Cardiac septum (tissue), 1 donor: ENCODE measurements around the gene CTAG1B. TPM values are rescaled to one million over a fixed set of nuclear protein-coding genes. Genes with fewer than 3 reads are reported as not detected.
"Not testable (repeated sequence)": the region's sequence is repeated elsewhere in the genome, so short reads cannot be mapped to it uniquely, and the experiment has no call there.

Experiments used
- DNase-seq: peaks from one replicate; pipeline ENCODE4 v3.0.0-alpha.2; 2020; ENCODE audit warnings: low spot score
- intact Hi-C: fragments of 100-400 bp; cut with DNase I; formaldehyde crosslinking; loops from one replicate; pipeline ENCODE4 v1.14.0; 2022
- total RNA-seq: library from RNA; stranded (reverse); fragmentation: NEBNext Ultra II Directional; extraction: Animal tissue kit (Norgen Biotek cat#: 25700); gene quantifications from one replicate; pipeline ENCODE4 v1.2.1, GENCODE V29; 2021
- donor health status: DM: no; HTN: no; CAD: no.

Gene CTAG1B
- total RNA-seq, 1 donor from 2014 or later, result not detected

DNA sequence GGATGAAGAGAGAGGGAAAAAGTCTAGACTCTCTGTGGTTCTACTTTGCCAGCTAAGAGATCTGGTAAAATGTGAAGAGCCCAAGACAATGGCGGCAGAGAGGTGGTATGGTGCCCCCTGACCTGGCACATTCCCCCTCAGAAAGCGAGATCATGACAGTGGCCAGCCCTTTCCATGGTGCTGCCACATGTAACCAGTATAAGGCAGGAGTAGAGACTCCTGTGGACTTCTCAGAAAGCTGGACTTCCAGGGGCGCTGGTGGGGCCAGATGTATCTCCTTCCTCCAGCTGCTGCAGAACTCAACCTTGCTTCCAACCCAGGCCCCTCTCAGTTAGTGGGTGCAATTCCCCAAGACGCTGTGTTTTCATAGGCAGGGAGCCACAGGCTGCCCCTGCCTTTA is 24.6 kb downstream of the CTAG1B start:
- peak; percentile 26 for DNase-seq
- intact Hi-C loops, result no loop called here

DNA sequence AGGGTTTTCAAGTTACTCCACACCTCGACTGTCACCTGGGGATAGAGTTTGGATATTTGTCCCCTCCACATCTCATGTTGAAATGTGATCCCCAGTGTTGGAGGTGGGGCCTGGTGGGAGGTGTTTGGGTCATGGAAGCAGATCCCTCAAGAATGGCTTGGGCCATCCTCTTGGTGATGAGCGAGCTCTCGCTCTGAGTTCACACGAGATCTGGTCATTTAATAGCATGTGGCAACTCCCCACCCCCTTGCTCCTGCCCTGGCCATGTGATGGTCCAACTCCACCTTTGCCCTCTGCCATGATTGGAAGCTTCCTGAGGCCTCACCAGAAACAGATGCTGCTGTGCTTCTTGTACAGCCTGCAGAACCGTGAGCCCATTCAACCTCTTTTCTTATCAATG is 25.9 kb downstream of the CTAG1B start:
- intact Hi-C loops, result no loop called here
- peak; percentile 46 for DNase-seq

DNA sequence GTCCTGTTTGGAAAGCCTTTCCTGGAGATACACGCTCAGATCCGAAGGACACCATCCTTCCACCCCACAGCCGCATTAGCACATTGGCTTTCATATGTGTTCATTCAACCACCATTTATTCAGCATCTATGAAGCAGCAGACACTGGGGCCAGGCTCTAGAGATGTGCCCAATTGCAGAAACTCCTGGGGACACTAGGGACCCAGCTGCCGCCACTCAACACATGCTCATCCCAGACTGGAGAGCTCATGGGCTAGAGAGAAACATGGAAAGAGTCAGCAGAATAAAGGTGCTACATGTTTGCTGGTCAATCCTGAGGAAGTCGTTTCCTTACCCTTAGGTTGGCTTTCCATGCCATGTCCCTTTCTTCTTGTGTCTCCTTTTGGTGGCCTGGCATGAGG is 26.6 kb downstream of the CTAG1B start:
- intact Hi-C loops, result no loop called here
- peak; percentile 14 for DNase-seq

DNA sequence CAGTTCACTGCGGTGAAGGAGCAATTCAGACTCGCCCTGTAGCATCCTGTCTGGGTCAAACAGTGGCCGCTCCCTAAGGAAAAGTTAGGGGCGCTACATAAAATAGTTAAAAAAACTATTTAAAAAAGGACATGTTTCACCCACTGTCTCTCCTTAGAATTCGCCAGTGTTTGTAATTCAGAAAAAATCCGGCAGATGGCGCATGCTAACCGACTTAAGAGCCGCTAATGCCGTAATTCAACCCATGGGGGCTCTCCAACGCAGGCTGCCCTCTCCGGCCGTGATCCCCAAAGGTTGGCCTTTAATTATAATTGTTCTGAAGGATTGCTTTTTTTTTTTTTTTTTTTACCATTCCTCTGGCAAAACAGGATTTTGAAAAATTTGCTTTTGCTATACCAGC is 28.7 kb downstream of the CTAG1B start:
- intact Hi-C loops, DNase-seq: not testable (repeated sequence)

DNA sequence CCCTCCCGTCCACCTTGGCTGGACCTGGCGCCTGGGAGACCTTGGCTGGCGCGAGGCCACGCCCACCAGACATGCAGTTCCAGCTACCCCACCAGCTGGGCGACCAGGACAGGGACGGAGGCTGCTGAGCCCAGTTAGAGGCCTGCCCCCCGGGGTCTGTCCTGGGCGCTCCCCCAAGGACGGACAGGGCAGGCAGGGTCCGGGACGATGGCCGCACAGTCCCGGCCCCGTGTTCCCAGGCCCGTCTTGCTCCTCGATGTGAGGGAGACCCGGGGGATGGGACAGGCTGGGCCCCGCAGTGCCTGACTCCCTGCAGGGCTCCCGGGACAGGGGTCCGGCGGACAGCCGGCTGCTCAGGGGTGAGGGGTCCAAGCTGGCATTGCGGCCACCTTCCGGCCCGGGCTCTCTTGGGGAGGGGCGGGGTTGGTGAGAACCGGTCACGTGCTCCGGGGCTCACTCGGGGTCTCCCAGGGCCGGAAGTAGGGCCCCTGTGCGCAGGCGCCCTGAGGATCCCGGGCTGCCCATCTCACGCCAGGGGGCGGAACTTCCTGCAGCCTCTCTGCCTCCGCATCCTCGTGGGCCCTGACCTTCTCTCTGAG is 34.4 kb downstream of the CTAG1B start, which contains the start of gene CTAG1A:
Gene CTAG1A (plus strand): TSS at position 549 of the 599 bp plus-strand sequence. CDS start 74 bp downstream, outside the sequence.
- DNase-seq, intact Hi-C loops: not testable (repeated sequence)

DNA sequence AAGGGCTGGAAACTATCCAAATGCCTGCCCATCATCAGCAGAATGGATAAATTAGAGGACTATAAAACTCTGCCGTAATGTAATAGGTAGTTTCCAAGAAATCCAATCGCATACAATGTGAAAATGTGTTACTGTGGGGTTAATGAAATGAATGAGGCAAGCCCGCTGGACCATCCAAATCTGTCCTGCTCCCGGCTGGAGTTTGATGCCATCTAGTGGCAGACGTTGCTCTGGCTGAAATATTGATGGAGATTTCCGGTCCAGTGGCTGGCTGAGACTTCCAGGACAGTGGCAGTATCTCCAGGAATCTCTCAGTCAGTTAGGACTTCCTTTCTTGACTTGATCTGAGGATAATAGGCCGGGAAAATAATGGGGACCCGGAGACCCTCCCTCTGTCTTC is 36.1 kb downstream of the CTAG1B start:
- DNase-seq, intact Hi-C loops: not testable (repeated sequence)

DNA sequence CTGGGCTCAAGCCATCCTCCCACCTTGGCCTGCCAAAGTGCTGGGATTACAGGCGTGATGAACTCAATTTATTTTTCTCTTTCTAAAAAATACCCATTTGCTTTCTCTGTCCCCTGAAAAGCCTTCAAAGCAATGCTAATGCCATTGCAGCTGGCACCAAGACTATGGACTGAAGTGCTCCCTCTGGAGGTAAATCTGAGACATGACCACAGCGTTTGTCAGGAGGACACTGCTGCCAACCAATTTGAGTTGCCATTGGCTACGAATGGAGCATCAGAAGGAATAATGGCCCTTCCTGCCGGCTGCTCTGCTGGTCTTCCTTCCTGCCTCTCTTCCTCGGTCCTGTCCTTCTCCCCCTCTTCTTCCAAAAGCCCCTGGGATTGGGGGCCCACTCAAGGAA is 44.0 kb downstream of the CTAG1B start:
- intact Hi-C loops, result not testable (repeated sequence)

DNA sequence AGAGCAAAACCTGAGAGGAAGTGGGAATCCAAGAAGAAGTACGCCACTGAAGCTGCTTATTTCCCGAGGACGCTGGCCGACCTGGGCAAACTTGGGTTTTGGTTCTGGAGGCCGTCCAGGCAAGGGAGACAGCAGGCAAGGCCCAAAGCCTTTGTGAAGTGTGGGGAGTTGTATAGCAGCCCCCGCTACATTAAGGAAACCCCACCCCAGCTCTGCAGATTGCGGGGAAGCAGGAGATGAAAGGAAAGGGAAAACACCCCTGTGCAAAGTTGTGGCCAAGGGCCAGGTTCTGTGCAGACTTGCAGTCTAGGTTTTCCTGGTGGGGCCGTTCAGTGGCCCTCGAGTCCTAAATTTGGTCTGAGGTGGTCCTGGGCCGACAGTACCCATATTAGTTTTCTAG is 46.0 kb downstream of the CTAG1B start:
- intact Hi-C loops, DNase-seq: not testable (repeated sequence)

More for the DNA sequence above, 44.0 kb downstream of the CTAG1B start:
- DNase-seq, result not testable (repeated sequence)

DNA sequence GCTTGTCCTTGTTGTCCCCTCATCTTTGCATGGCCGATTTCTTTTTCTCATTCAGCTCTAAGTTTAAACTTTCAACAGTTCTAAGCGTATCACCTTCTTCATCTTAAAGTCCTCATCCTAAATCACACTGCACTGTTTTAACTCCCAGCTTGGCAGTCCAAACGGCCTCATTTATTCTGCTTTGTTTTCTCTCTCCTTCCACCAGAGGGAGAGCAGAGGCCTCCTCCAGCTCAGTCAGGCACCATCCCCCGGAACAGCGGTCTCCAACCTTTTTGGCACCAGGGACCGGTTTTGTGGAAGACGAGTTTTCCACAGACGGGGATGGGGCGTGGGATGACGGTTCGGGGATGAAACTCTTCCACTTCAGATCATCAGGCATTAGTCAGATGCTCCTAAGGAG is 48.7 kb downstream of the CTAG1B start:
- intact Hi-C loops, DNase-seq: not testable (repeated sequence)

Other genes starting within 250 kb of the CTAG1B start
- gene FLNA, start 244.6 kb downstream of the CTAG1B start, total RNA-seq, result 347 TPM
- 66.2 TPM for gene EMD, start 240.0 kb downstream of the CTAG1B start, total RNA-seq
- 1,520 TPM for gene RPL10, start 220.9 kb downstream of the CTAG1B start, total RNA-seq
- gene DNASE1L1, start 210.0 kb downstream of the CTAG1B start, total RNA-seq, result 32.9 TPM
- 41.6 TPM for gene TAFAZZIN, start 207.7 kb downstream of the CTAG1B start, total RNA-seq
- 86.1 TPM for gene ATP6AP1, start 190.6 kb downstream of the CTAG1B start, total RNA-seq
- 114 TPM for gene GDI1, start 182.1 kb downstream of the CTAG1B start, total RNA-seq
- gene FAM50A, start 175.1 kb downstream of the CTAG1B start, total RNA-seq, result 43.7 TPM
- 46.9 TPM for gene PLXNA3, start 161.0 kb downstream of the CTAG1B start, total RNA-seq
- gene LAGE3, start 140.0 kb downstream of the CTAG1B start, total RNA-seq, result 13.9 TPM
- 48.4 TPM for gene UBL4A, start 132.7 kb downstream of the CTAG1B start, total RNA-seq
- gene SLC10A3, start 128.7 kb downstream of the CTAG1B start, total RNA-seq, result 13.8 TPM
- gene FAM3A, start 103.0 kb downstream of the CTAG1B start, total RNA-seq, result 53.1 TPM
- gene G6PD, start 72.4 kb downstream of the CTAG1B start, total RNA-seq, result 14.6 TPM
- 18.9 TPM for gene IKBKG, start 71.7 kb downstream of the CTAG1B start, total RNA-seq
- not detected for gene CTAG1A, start 34.1 kb downstream of the CTAG1B start, total RNA-seq
- not detected for gene CTAG2, start 34.3 kb upstream of the CTAG1B start, total RNA-seq
- 17.7 TPM for gene GAB3, start 131.8 kb upstream of the CTAG1B start, total RNA-seq
- gene DKC1, start 143.6 kb upstream of the CTAG1B start, total RNA-seq, result 22.4 TPM
- gene MPP1, start 186.2 kb upstream of the CTAG1B start, total RNA-seq, result 30.0 TPM
- not detected for gene SMIM9, start 215.4 kb upstream of the CTAG1B start, total RNA-seq